Neural cell (in vitro differentiated cells): ENCODE data around the gene DEFB132. TPM values are rescaled to one million over a fixed set of nuclear protein-coding genes. Genes with fewer than 3 reads are reported as not detected.

Experiments used
- H2AFZ ChIP-seq: fragments of 200-600, 300-800 bp; sonication (generic), shearing (Covaris generic); 2 replicates; pipeline ENCODE4 v1.6.0; 2014; ENCODE audit warnings: low read depth, mild to moderate bottlenecking, antibody characterized with exemption, low read length, moderate library complexity
- H3F3A ChIP-seq: fragments of 200-600 bp; shearing (Covaris generic); 2 replicates; pipeline ENCODE4 v1.6.1; 2016; ENCODE audit warnings: mild to moderate bottlenecking, moderate library complexity, mixed read lengths, antibody characterized with exemption, low read length; ENCODE audit not compliant: insufficient read depth, poor library complexity, severe bottlenecking
- H3K27ac ChIP-seq: fragments of 200-600, 300-800 bp; sonication (generic), shearing (Covaris generic); 2 replicates; pipeline ENCODE4 v1.5.1; 2014; ENCODE audit warnings: mild to moderate bottlenecking, low read length, moderate library complexity
- H3K27me3 ChIP-seq: fragments of 300-800, 200-600 bp; sonication (generic), shearing (Covaris generic); 2 replicates; pipeline ENCODE4 v1.6.0; 2014; ENCODE audit warnings: mild to moderate bottlenecking, low read depth, low read length, moderate library complexity; ENCODE audit not compliant: insufficient read depth
- H3K36me3 ChIP-seq: fragments of 300-800, 200-600 bp; sonication (generic), shearing (Covaris generic); 2 replicates; pipeline ENCODE4 v1.5.1; 2014; ENCODE audit warnings: mild to moderate bottlenecking, antibody characterized with exemption, low read length, moderate library complexity; ENCODE audit not compliant: insufficient read depth
- H3K4me2 ChIP-seq: fragments of 300-800, 200-600 bp; sonication (generic), shearing (Covaris generic); 2 replicates; pipeline ENCODE4 v1.6.0; 2014; ENCODE audit warnings: mild to moderate bottlenecking, low read length
- H3K4me3 ChIP-seq: fragments of 300-800, 200-600 bp; sonication (generic), shearing (Covaris generic); 2 replicates; pipeline ENCODE4 v1.5.1; 2014; ENCODE audit warnings: mild to moderate bottlenecking, low read length, moderate library complexity
- H3K79me2 ChIP-seq: fragments of 200-600 bp; shearing (Covaris generic); replicated peaks from 2 replicates; pipeline ENCODE4 v1.6.0; 2014; ENCODE audit warnings: mild to moderate bottlenecking, low read length, moderate library complexity; ENCODE audit not compliant: insufficient read depth
- H3K9ac ChIP-seq: fragments of 300-800, 200-600 bp; sonication (generic), shearing (Covaris generic); 2 replicates; pipeline ENCODE4 v1.6.1; 2016; ENCODE audit warnings: mild to moderate bottlenecking, low read length, mixed read lengths
- H3K9me2 ChIP-seq: fragments of 200-600 bp; shearing (Covaris generic); 2 replicates; pipeline ENCODE4 v1.6.1; 2016; ENCODE audit warnings: mild to moderate bottlenecking, low read length, mixed read lengths; ENCODE audit not compliant: insufficient read depth
- H3K9me3 ChIP-seq: fragments of 200-600, 300-800 bp; sonication (generic), shearing (Covaris generic); 2 replicates; pipeline ENCODE4 v1.6.1; 2016; ENCODE audit warnings: mild to moderate bottlenecking, mixed run types, low read length, moderate library complexity, mixed read lengths
- H4K20me1 ChIP-seq: fragments of 200-600 bp; shearing (Covaris generic); 2 replicates; pipeline ENCODE4 v1.6.1; 2016; ENCODE audit warnings: mild to moderate bottlenecking, mixed run types; ENCODE audit not compliant: insufficient read depth
- CTCF ChIP-seq: fragments of 450-650 bp; IDR thresholded peaks from 2 replicates; pipeline ENCODE4 v1.5.1; 2014; ENCODE audit warnings: antibody characterized with exemption, mild to moderate bottlenecking, moderate library complexity; ENCODE audit not compliant: poor library complexity, severe bottlenecking
- EP300 ChIP-seq: fragments of 450-650 bp; conservative IDR thresholded peaks from 2 replicates; pipeline ENCODE4 v1.6.1; 2014; ENCODE audit warnings: antibody characterized with exemption, mild to moderate bottlenecking, moderate library complexity; ENCODE audit not compliant: poor library complexity, severe bottlenecking
- EZH2 ChIP-seq: fragments of 200-600, 300-800 bp; shearing (Covaris generic), sonication (generic); IDR thresholded peaks from 2 replicates; pipeline ENCODE4 v1.6.1; 2014; ENCODE audit warnings: antibody characterized with exemption, low read length, borderline replicate concordance, mild to moderate bottlenecking; ENCODE audit not compliant: insufficient read depth, poor library complexity, severe bottlenecking
- MXI1 ChIP-seq: fragments of 450-650 bp; conservative IDR thresholded peaks from 2 replicates; pipeline ENCODE4 v1.6.1; 2014; ENCODE audit warnings: antibody characterized with exemption, mild to moderate bottlenecking; ENCODE audit not compliant: poor library complexity, severe bottlenecking
- POLR2AphosphoS5 ChIP-seq: IDR thresholded peaks from 2 replicates; pipeline ENCODE4 v1.6.1; 2012
- RAD21 ChIP-seq: fragments of 450-650 bp; conservative IDR thresholded peaks from 2 replicates; pipeline ENCODE4 v1.6.1; 2014; ENCODE audit warnings: antibody characterized with exemption, mild to moderate bottlenecking, moderate library complexity
- REST ChIP-seq: IDR thresholded peaks from 2 replicates; pipeline ENCODE4 v1.6.1; 2012; ENCODE audit warnings: borderline replicate concordance
- SMC3 ChIP-seq: fragments of 450-650 bp; conservative IDR thresholded peaks from 2 replicates; pipeline ENCODE4 v1.6.1; 2014; ENCODE audit warnings: antibody characterized with exemption, mild to moderate bottlenecking, moderate library complexity; ENCODE audit not compliant: poor library complexity
- TAF1 ChIP-seq: IDR thresholded peaks from 2 replicates; pipeline ENCODE4 v1.6.1; 2012; ENCODE audit warnings: low read depth
- polyA plus RNA-seq: library from polyadenylated mRNA; depleted of rRNA; stranded (reverse); fragments of >200 nt; gene quantifications from 2 replicates; pipeline ENCODE4 v1.2.3, GENCODE V29; 2014

Gene DEFB132
- polyA plus RNA-seq, 1 donor from 2014 or later: not detected

GRCh38 chr20:277496-277781 is 19.9 kb downstream of the DEFB132 start:
- Histone ChIP-seq H3K4me2 (no peak overlapping the region), H3K9me2 (no peaks in the 10 kb centered on the region), H3K4me3 (no peak overlapping the region), H3K27ac (no peak overlapping the region), H4K20me1 (no peaks in the 10 kb centered on the region), H2AFZ (no peak overlapping the region), H3K79me2 (no peaks in the 10 kb centered on the region), H3F3A (no peaks in the 10 kb centered on the region), H3K36me3 (no peaks in the 10 kb centered on the region), H3K27me3 (no peaks in the 10 kb centered on the region), H3K9me3 (no peaks in the 10 kb centered on the region), H3K9ac (no peak overlapping the region)
- TF ChIP-seq EZH2 (no peak), RAD21 (no peak)

GRCh38 chr20:278181-278580 is 20.7 kb downstream of the DEFB132 start:
- Histone ChIP-seq H3K79me2 (no peaks in the 10 kb centered on the region), H2AFZ (no peak overlapping the region)

More at GRCh38 chr20:278181-278580, 20.7 kb downstream of the DEFB132 start:
- no peaks in the 10 kb centered on the region for H3F3A ChIP-seq
- no peaks in the 10 kb centered on the region for H3K9me2 ChIP-seq
- no peaks in the 10 kb centered on the region for H3K9me3 ChIP-seq
- H4K20me1 ChIP-seq: no peaks in the 10 kb centered on the region
- H3K27me3 ChIP-seq: no peaks in the 10 kb centered on the region
- H3K36me3 ChIP-seq: no peaks in the 10 kb centered on the region
- no peak overlapping the region for H3K27ac ChIP-seq
- H3K9ac ChIP-seq: no peak overlapping the region
- TF ChIP-seq SMC3 (no peak), REST (no peak), CTCF (no peak), TAF1 (no peak), MXI1 (no peak), RAD21 (no peak), POLR2AphosphoS5 (no peak), EP300 (no peak), EZH2 (no peak)
- H3K4me2 ChIP-seq: no peak overlapping the region
- no peak overlapping the region for H3K4me3 ChIP-seq
